Hepatocyte (in vitro differentiated cells): ENCODE results near the gene OXSM. TPM values are rescaled to one million over a fixed set of nuclear protein-coding genes. Genes with fewer than 3 reads are reported as not detected.

Experiments used
- DNase-seq: peaks from one replicate; pipeline ENCODE4 v3.0.0-alpha.2; 2016; ENCODE audit warnings: low spot score
- H2AFZ ChIP-seq: fragments of 200-600 bp; sonication (generic); 2 replicates; pipeline ENCODE4 v1.6.0; 2016; ENCODE audit warnings: antibody characterized with exemption, mild to moderate bottlenecking
- H3K27ac ChIP-seq: fragments of 200-600 bp; sonication (generic); 2 replicates; pipeline ENCODE4 v1.5.1; 2016; ENCODE audit warnings: mild to moderate bottlenecking
- H3K27me3 ChIP-seq: fragments of 200-600 bp; sonication (generic); 2 replicates; pipeline ENCODE4 v1.6.1; 2016
- H3K36me3 ChIP-seq: fragments of 200-600 bp; sonication (generic); replicated peaks from 2 replicates; pipeline ENCODE4 v1.5.1; 2016; ENCODE audit warnings: low read depth; ENCODE audit not compliant: insufficient read depth
- H3K4me1 ChIP-seq: fragments of 200-600 bp; sonication (generic); 2 replicates; pipeline ENCODE4 v1.5.1; 2016; ENCODE audit warnings: mild to moderate bottlenecking, moderate library complexity; ENCODE audit not compliant: insufficient read depth
- H3K4me2 ChIP-seq: fragments of 200-600 bp; sonication (generic); 2 replicates; pipeline ENCODE4 v1.6.0; 2016
- H3K4me3 ChIP-seq: fragments of 200-600 bp; sonication (generic); 2 replicates; pipeline ENCODE4 v1.5.1; 2016; ENCODE audit warnings: mild to moderate bottlenecking
- H3K79me2 ChIP-seq: fragments of 200-600 bp; sonication (generic); 2 replicates; pipeline ENCODE4 v1.6.0; 2017; ENCODE audit warnings: mild to moderate bottlenecking
- H3K9me2 ChIP-seq: fragments of 200-600 bp; sonication (generic); replicated peaks from 2 replicates; pipeline ENCODE4 v1.6.0; 2017; ENCODE audit warnings: mild to moderate bottlenecking; ENCODE audit not compliant: insufficient read depth
- H3K9me3 ChIP-seq: fragments of 200-600 bp; sonication (generic); 2 replicates; pipeline ENCODE4 v1.5.1; 2016; ENCODE audit warnings: low read depth, mild to moderate bottlenecking
- H4K20me1 ChIP-seq: fragments of 200-600 bp; sonication (generic); 2 replicates; pipeline ENCODE4 v1.6.0; 2016; ENCODE audit warnings: mild to moderate bottlenecking; ENCODE audit not compliant: insufficient read depth, poor library complexity, severe bottlenecking
- CTCF ChIP-seq: fragments of 200-600 bp; sonication (generic); IDR thresholded peaks from 2 replicates; pipeline ENCODE4 v1.5.1; 2016; ENCODE audit warnings: antibody characterized with exemption, mild to moderate bottlenecking; ENCODE audit not compliant: poor library complexity
- EZH2 ChIP-seq: fragments of 200-600 bp; sonication (generic); IDR thresholded peaks from 2 replicates; pipeline ENCODE4 v1.6.1; 2016; ENCODE audit warnings: antibody characterized with exemption, mild to moderate bottlenecking, borderline replicate concordance
- EZH2phosphoT487 ChIP-seq: fragments of 200-600 bp; sonication (generic); IDR thresholded peaks from one replicate; pipeline ENCODE4 v1.6.1; 2018; ENCODE audit warnings: antibody characterized with exemption, mild to moderate bottlenecking, low read depth, moderate library complexity; ENCODE audit not compliant: unreplicated experiment, severe bottlenecking
- WGBS: methylation state at CpG from one replicate; pipeline ENCODE4 v1.1.6; 2016; ENCODE audit warnings: low lambda C conversion rate; ENCODE audit errors: missing lambda C conversion rate; 5-methylcytosine and 5-hydroxymethylcytosine counted together
- polyA plus RNA-seq: library from polyadenylated mRNA; unstranded; fragments of >200 nt; fragmentation: Nextera tagmentation; extraction: Ambion mirVana; gene quantifications from 2 replicates; pipeline ENCODE4 v1.2.1, GENCODE V29; 2016
- total RNA-seq: library from RNA; depleted of rRNA; stranded (reverse); fragments of >200 nt; gene quantifications from 2 replicates; pipeline ENCODE4 v1.2.3, GENCODE V29; 2014

The OXSM gene
- total and polyA plus RNA-seq, 2 experiments from 2014 or later: 6.5 to 8.8 TPM

- H3K27me3 ChIP-seq: no peaks in the 10 kb centered on the region
- WGBS: 97% methylated on average over 6 of the region's 6 CpGs
- H3K4me2 ChIP-seq: no peak overlapping the region
- H3K79me2 ChIP-seq: no peaks in the 10 kb centered on the region
- H3K9me2 ChIP-seq: no peaks in the 10 kb centered on the region
- H4K20me1 ChIP-seq: no peaks in the 10 kb centered on the region
- H3K4me1 ChIP-seq: no peaks in the 10 kb centered on the region
- H2AFZ ChIP-seq: no peak overlapping the region
- H3K9me3 ChIP-seq: peaks cover 7% of the 10 kb centered on the region
- no peak overlapping the region for H3K4me3 ChIP-seq
- no peak for DNase-seq
- peaks cover 3% of the 10 kb centered on the region for H3K36me3 ChIP-seq
- no peak for TF ChIP-seq EZH2phosphoT487
- no peak for TF ChIP-seq CTCF
- H3K27ac ChIP-seq: no peak overlapping the region
Observed at GRCh38 chr3:25768851-25769250, 21.0 kb upstream of the OXSM start.

GRCh38 chr3:25775936-25776335 lies 14.0 kb upstream of the OXSM start:
- H3K9me2 ChIP-seq: no peaks in the 10 kb centered on the region
- no peak for TF ChIP-seq EZH2phosphoT487
- TF ChIP-seq EZH2: no peak
- TF ChIP-seq CTCF: no peak
- peaks cover 7% of the 10 kb centered on the region for H3K4me1 ChIP-seq
- WGBS: 98% methylated on average over 2 of the region's 2 CpGs
- DNase-seq: no peak
- H2AFZ ChIP-seq: no peak overlapping the region
- peaks cover 3% of the 10 kb centered on the region for H3K36me3 ChIP-seq
- H3K27ac ChIP-seq: no peak overlapping the region
- peaks cover 5% of the 10 kb centered on the region for H3K9me3 ChIP-seq
- no peaks in the 10 kb centered on the region for H3K27me3 ChIP-seq
- peaks cover 6% of the 10 kb centered on the region for H4K20me1 ChIP-seq
- peaks cover 19% of the 10 kb centered on the region for H3K79me2 ChIP-seq
- H3K4me3 ChIP-seq: no peak overlapping the region
- no peak overlapping the region for H3K4me2 ChIP-seq

- Histone ChIP-seq H3K36me3 (no peaks in the 10 kb centered on the region), H3K4me2 (no peak overlapping the region), H3K27me3 (no peaks in the 10 kb centered on the region), H3K9me3 (no peaks in the 10 kb centered on the region), H2AFZ (no peak overlapping the region), H3K9me2 (no peaks in the 10 kb centered on the region), H3K4me3 (no peak overlapping the region), H3K4me1 (peaks cover 23% of the 10 kb centered on the region), H4K20me1 (peaks cover 6% of the 10 kb centered on the region), H3K27ac (no peak overlapping the region), H3K79me2 (peaks cover 36% of the 10 kb centered on the region)
- WGBS: 96% methylated on average over 6 of the region's 6 CpGs
- DNase-seq: no peak
- TF ChIP-seq EZH2 (no peak), CTCF (no peak), EZH2phosphoT487 (no peak)
Observed at GRCh38 chr3:25780618-25781017, 9.3 kb upstream of the OXSM start.
